NCI-H446 treated with DMSO at 0.1 percent for 48 hours (cell line): ENCODE measurements around the gene RRP1B.

Source experiments
- DNase-seq: peaks from one replicate; lab custom pipeline; 2025; lab: John Stamatoyannopoulos, UW

The RRP1B gene

GRCh38 chr21:43721206-43721605 is 61.8 kb downstream of the RRP1B start:
- no peak for DNase-seq

GRCh38 chr21:43721939-43722338 is 62.6 kb downstream of the RRP1B start:
- DNase-seq, result no peak

GRCh38 chr21:43723648-43724047 is 64.3 kb downstream of the RRP1B start:
- no peak for DNase-seq

GRCh38 chr21:43726686-43727518 is 67.5 kb downstream of the RRP1B start:
- no peak for DNase-seq

GRCh38 chr21:43727519-43728153 is 68.3 kb downstream of the RRP1B start:
- DNase-seq, result no peak

- DNase-seq, result no peak
Measured at GRCh38 chr21:43728154-43728466, 68.8 kb downstream of the RRP1B start.

GRCh38 chr21:43728467-43729390 is 69.4 kb downstream of the RRP1B start:
- no peak for DNase-seq

- DNase-seq, result no peak
Measured at GRCh38 chr21:43731476-43731875, 72.1 kb downstream of the RRP1B start.

- DNase-seq, result peak; percentile 94
Measured at GRCh38 chr21:43731891-43732711, 72.7 kb downstream of the RRP1B start.

- DNase-seq, result no peak
Measured at GRCh38 chr21:43733060-43733459, 73.7 kb downstream of the RRP1B start.

- DNase-seq, result no peak
Measured at GRCh38 chr21:43733529-43734071, 74.2 kb downstream of the RRP1B start.

GRCh38 chr21:43734131-43734927 is 75.0 kb downstream of the RRP1B start:
- DNase-seq, result no peak

- no peak for DNase-seq
Measured at GRCh38 chr21:43734928-43735229, 75.5 kb downstream of the RRP1B start.

GRCh38 chr21:43735236-43736091 is 76.1 kb downstream of the RRP1B start:
- no peak for DNase-seq

GRCh38 chr21:43736224-43736883 is 77.0 kb downstream of the RRP1B start:
- no peak for DNase-seq

GRCh38 chr21:43737158-43737950 is 78.0 kb downstream of the RRP1B start:
- DNase-seq, result no peak

GRCh38 chr21:43739621-43740435 is 80.5 kb downstream of the RRP1B start:
- no peak for DNase-seq
